HCT116 (cell line): ENCODE data around the gene HNRNPUL2. TPM values are rescaled to one million over a fixed set of nuclear protein-coding genes. Genes with fewer than 3 reads are reported as not detected.

Experiments used
- ATAC-seq: fragments of 200-7000 bp; cut with Tn5 transposase; 2 replicates; pipeline ENCODE4 v1.9.1; 2020; ENCODE audit warnings: mild to moderate bottlenecking, moderate library complexity
- BruUV-seq: library from RNA; stranded (reverse); fragments of 400-500 nt; replicated peaks from 2 replicates; lab custom pipeline; 2021; lab: Mats Ljungman, UMichigan
- CTCF ChIA-PET: fragments of 300-600 bp; sonication (Branson Sonifier 250); formaldehyde crosslinking; loops from one replicate; lab custom pipeline; 2021; ENCODE audit warnings: antibody characterized with exemption; lab: Charles Lee
- POLR2A ChIA-PET: fragments of 300-600, 350-600 bp; sonication (Branson Sonifier 250); formaldehyde crosslinking; loops from one replicate; lab custom pipeline; 2021; ENCODE audit warnings: antibody characterized with exemption; lab: Charles Lee
- RAD21 ChIA-PET, 2 experiments: fragments of 300-600 bp; sonication (Branson Sonifier 250); formaldehyde crosslinking; loops; one replicate each; lab custom pipeline; 2023; ENCODE audit warnings: low total read pairs in 2 of 2; ENCODE audit not compliant: uncharacterized antibody in 2 of 2, unreplicated experiment in 2 of 2, low non-redundant PET in 1 of 2; lab: Charles Lee
- DNase-seq: peaks from one replicate; pipeline ENCODE4 v3.0.0-alpha.2; 2010; ENCODE audit warnings: low read depth, low spot score
- H2AFZ ChIP-seq: fragments of 200-600 bp; shearing (Covaris generic), sonication (generic); 2 replicates; pipeline ENCODE4 v1.6.1; 2017; ENCODE audit warnings: low read depth, mixed run types, mixed read lengths, antibody characterized with exemption, low read length; ENCODE audit not compliant: poor library complexity, severe bottlenecking
- H3K27ac ChIP-seq: 2 replicates; pipeline ENCODE4 v1.5.1; 2012; ENCODE audit warnings: low read depth, low read length
- H3K27me3 ChIP-seq: fragments of 200-600 bp; sonication (generic); 2 replicates; pipeline ENCODE4 v1.6.1; 2016; ENCODE audit warnings: mixed run types, low read length, mixed read lengths; ENCODE audit not compliant: insufficient read depth
- H3K36me3 ChIP-seq, 2 experiments: fragments of 200-500 bp in 1 of 2; fragments of 200-600 bp in 1 of 2; sonication (Bioruptor generic) in 1 of 2; sonication (generic) in 1 of 2; 2 replicates each; pipeline versions ENCODE4 v1.5.1 to v1.6.1; 2014 to 2016; ENCODE audit warnings: low read length in 2 of 2, inconsistent platforms in 1 of 2, mixed read lengths in 1 of 2, mixed run types in 1 of 2; ENCODE audit not compliant: insufficient read depth in 2 of 2, control insufficient read depth in 1 of 2
- H3K4me1 ChIP-seq, 2 experiments: fragments of 200-600 bp in 1 of 2; sonication (generic) in 1 of 2; 2 replicates each; pipeline versions ENCODE4 v1.5.1 to v1.6.1; 2012 to 2017; ENCODE audit warnings: low read length in 2 of 2, inconsistent platforms in 1 of 2, mild to moderate bottlenecking in 1 of 2, mixed read lengths in 1 of 2, mixed run types in 1 of 2, moderate library complexity in 1 of 2; ENCODE audit not compliant: insufficient read depth in 2 of 2, control insufficient read depth in 1 of 2
- H3K4me2 ChIP-seq: fragments of 200-600 bp; sonication (generic); 2 replicates; pipeline ENCODE4 v1.6.1; 2017; ENCODE audit warnings: mixed run types, low read length, mixed read lengths
- H3K4me3 ChIP-seq, 2 experiments: fragments of 200-600 bp in 1 of 2; sonication (generic) in 1 of 2; replicated peaks in 1 of 2; 2 replicates each; pipeline ENCODE4 v1.5.1; 2011 to 2016; ENCODE audit warnings: low read length in 2 of 2, control low read depth in 1 of 2, low read depth in 1 of 2, mild to moderate bottlenecking in 1 of 2, mixed read lengths in 1 of 2, mixed run types in 1 of 2
- H3K79me2 ChIP-seq: fragments of 200-600 bp; sonication (generic); 2 replicates; pipeline ENCODE4 v1.6.1; 2017; ENCODE audit warnings: mild to moderate bottlenecking, mixed run types, low read length, moderate library complexity, mixed read lengths; ENCODE audit not compliant: insufficient read depth
- H3K9ac ChIP-seq: fragments of 200-600 bp; sonication (generic); 2 replicates; pipeline ENCODE4 v1.6.1; 2016; ENCODE audit warnings: low read length, mixed read lengths
- H3K9me2 ChIP-seq: fragments of 200-600 bp; sonication (generic), shearing (Covaris generic); 2 replicates; pipeline ENCODE4 v1.6.1; 2017; ENCODE audit warnings: mixed run types, mild to moderate bottlenecking, moderate library complexity; ENCODE audit not compliant: insufficient read depth
- H3K9me3 ChIP-seq, 2 experiments: fragments of 200-500 bp in 1 of 2; fragments of 200-600 bp in 1 of 2; sonication (Bioruptor generic) in 1 of 2; sonication (generic) in 1 of 2; 2 replicates each; pipeline ENCODE4 v1.6.1; 2014 to 2017; ENCODE audit warnings: low read length in 2 of 2, mixed read lengths in 2 of 2, inconsistent platforms in 1 of 2, low read depth in 1 of 2, mild to moderate bottlenecking in 1 of 2, mixed run types in 1 of 2, moderate library complexity in 1 of 2; ENCODE audit not compliant: control insufficient read depth in 1 of 2, insufficient read depth in 1 of 2
- H4K20me1 ChIP-seq: fragments of 200-600 bp; sonication (generic), shearing (Covaris generic); 2 replicates; pipeline ENCODE4 v1.6.1; 2017; ENCODE audit warnings: mixed run types, mild to moderate bottlenecking, moderate library complexity; ENCODE audit not compliant: insufficient read depth
- EGR1 ChIP-seq: IDR thresholded peaks from 2 replicates; pipeline ENCODE4 v1.6.1; 2012; ENCODE audit warnings: low read depth
- POLR2A ChIP-seq: IDR thresholded peaks from 2 replicates; pipeline ENCODE4 v1.7.0; 2011; ENCODE audit warnings: borderline replicate concordance; ENCODE audit not compliant: insufficient read depth, insufficient read length; ENCODE audit errors: extremely low read depth
- POLR2AphosphoS5 ChIP-seq: IDR thresholded peaks from 2 replicates; pipeline ENCODE4 v1.6.1; 2011; ENCODE audit warnings: mild to moderate bottlenecking, low read depth, low read length, moderate library complexity
- REST ChIP-seq: IDR thresholded peaks from 2 replicates; pipeline ENCODE4 v1.6.1; 2012; ENCODE audit warnings: low read depth
- intact Hi-C: fragments of 100-400 bp; cut with micrococcal nuclease; formaldehyde crosslinking; loops from 2 replicates; pipeline ENCODE4 v1.10.0; 2022
- total RNA-seq: library from RNA; stranded (reverse); gene quantifications from one replicate; pipeline ENCODE4 v1.2.1, GENCODE V29; 2021; ENCODE audit not compliant: unreplicated experiment

HNRNPUL2 gene
- total RNA-seq, 1 experiment from 2014 or later, result 45.8 TPM

DNA sequence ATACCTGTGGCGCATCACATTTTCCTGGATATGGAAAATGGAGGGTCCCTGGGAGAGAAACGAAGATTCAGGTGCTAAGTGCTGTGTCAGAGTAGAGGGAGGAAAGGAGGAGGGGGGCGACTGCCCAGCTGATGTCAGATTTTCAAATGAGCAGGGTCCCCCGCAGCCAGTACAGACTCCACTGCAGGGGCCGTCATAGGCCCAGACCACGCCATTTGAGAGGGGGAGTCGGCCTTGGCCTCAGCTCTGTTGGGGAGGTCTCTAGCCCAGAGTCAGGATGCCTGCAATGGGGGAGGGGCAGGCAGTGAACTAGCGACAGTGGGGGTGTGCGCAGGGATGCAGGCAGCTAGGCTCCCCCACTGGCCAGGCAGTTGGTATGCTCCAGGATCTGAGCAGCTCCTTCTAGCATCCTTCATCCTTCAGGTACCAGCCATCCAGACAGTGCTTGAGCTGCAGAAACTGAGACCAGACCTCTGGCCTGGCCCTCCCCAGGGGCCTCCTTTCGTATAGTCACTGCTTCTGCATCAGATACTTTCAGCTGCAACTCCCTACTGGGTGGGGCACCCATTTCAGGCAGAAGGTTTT lies 19.9 kb downstream of the HNRNPUL2 start, which contains the start of the genes BSCL2 and GNG3:
BSCL2 (minus strand) TSS at position 148 of the 585 bp plus-strand sequence. CDS start 229 bp downstream, outside the sequence.
GNG3 (plus strand) TSS at position 400 of the 585 bp plus-strand sequence. CDS start 620 bp downstream, outside the sequence.
- H3K79me2 ChIP-seq, result peaks cover 15% of the 10 kb centered on the region
- H3K4me2 ChIP-seq, result peak within 1 kb of the TSS; percentile 85
- no peak within 1 kb of the TSS for H2AFZ ChIP-seq
- no peak for TF ChIP-seq EGR1
- no peak for TF ChIP-seq REST
- TF ChIP-seq POLR2A, result no peak
- TF ChIP-seq POLR2AphosphoS5, result no peak
- no TSS peak for BruUV-seq
- peak within 1 kb of the TSS; percentile 16 to 75; a peak in 1 of 4 replicates for H3K4me3 ChIP-seq
- intact Hi-C loops, result no loop called here
- ChIA-PET RAD21 (no interaction called here), CTCF (interaction anchor here (0.6 to 1.2 kb wide), 2 partner anchors 13 to 283 kb away, joined by 3 read pairs; no protein-coding TSS in a partner anchor), POLR2A (no interaction called here)
- peaks cover 7 to 30% of the 10 kb centered on the region in 2 experiments; a peak in 3 of 4 replicates for H3K36me3 ChIP-seq
- peak within 1 kb of the TSS; percentile 84; the same call in 1 of the 2 replicates for H3K9ac ChIP-seq
- H3K27ac ChIP-seq, result peak within 1 kb of the TSS; percentile 80
- H3K9me3 ChIP-seq, result no peaks in the 10 kb centered on the region
- no peaks in the 10 kb centered on the region for H3K9me2 ChIP-seq
- no peaks in the 10 kb centered on the region for H3K27me3 ChIP-seq
- H4K20me1 ChIP-seq, result no peaks in the 10 kb centered on the region
- H3K4me1 ChIP-seq, result peaks cover 5 to 20% of the 10 kb centered on the region in 2 experiments
- DNase-seq, result no peak
- ATAC-seq, result no peak
